Measurements from ENCODE around the gene MID1IP1.

Gene MID1IP1

GRCh38 chrX:38837389-38837788 is 36.1 kb downstream of the MID1IP1 start:
- Histone ChIP-seq H3K18ac (ENCODE audit: low read depth in 1 of 2, low read length in 2 of 2) (no peak overlapping the region), H2BK12ac (ENCODE audit: low read length in 2 of 2) (no peak overlapping the region), H3K27me3 (ENCODE audit: control insufficient read depth in 1 of 2, insufficient read depth in 1 of 2, low read length in 2 of 2) (peaks cover 0 to 5% of the 10 kb centered on the region in 2 experiments), H4K91ac (ENCODE audit: low read length) (no peak overlapping the region), H4K8ac (ENCODE audit: low read length) (no peak overlapping the region), H3K4ac (ENCODE audit: low read depth in 1 of 2, low read length in 2 of 2) (no peak overlapping the region), H3K9ac (ENCODE audit: low read length) (no peak overlapping the region), H3K4me1 (ENCODE audit: control insufficient read depth, insufficient read depth, low read depth, low read length) (no peaks in the 10 kb centered on the region), H3K9me3 (ENCODE audit: control insufficient read depth, low read length) (no peaks in the 10 kb centered on the region), H3K36me3 (ENCODE audit: control insufficient read depth in 1 of 2, insufficient read depth in 2 of 2, low read depth in 1 of 2, low read length in 2 of 2) (no peaks in the 10 kb centered on the region), H3K79me1 (replicated peaks; ENCODE audit: low read length, poor library complexity, severe bottlenecking) (no peaks in the 10 kb centered on the region), H3K14ac (ENCODE audit: low read length in 2 of 2) (no peak overlapping the region), H2BK15ac (ENCODE audit: low read depth, poor library complexity, severe bottlenecking) (no peak overlapping the region), H2BK5ac (ENCODE audit: low read depth, low read length, poor library complexity, severe bottlenecking) (no peak overlapping the region), H2AFZ (ENCODE audit: low read depth, low read length) (no peak overlapping the region), H3K23ac (ENCODE audit: low read length in 2 of 2) (no peak overlapping the region), H2BK120ac (ENCODE audit: low read depth, low read length) (no peak overlapping the region), H3K4me2 (ENCODE audit: low read length, poor library complexity, severe bottlenecking) (no peak overlapping the region), H3K4me3 (ENCODE audit: insufficient read depth in 1 of 2, low read depth in 1 of 2, low read length in 2 of 2) (no peak overlapping the region), H3K27ac (ENCODE audit: low read length, poor library complexity, severe bottlenecking) (no peak overlapping the region), H2AK5ac (ENCODE audit: low read length, severe bottlenecking) (no peak overlapping the region)
- 100% methylated on average over 1 of the region's 2 CpGs for WGBS
- no peak for DNase-seq

DNA sequence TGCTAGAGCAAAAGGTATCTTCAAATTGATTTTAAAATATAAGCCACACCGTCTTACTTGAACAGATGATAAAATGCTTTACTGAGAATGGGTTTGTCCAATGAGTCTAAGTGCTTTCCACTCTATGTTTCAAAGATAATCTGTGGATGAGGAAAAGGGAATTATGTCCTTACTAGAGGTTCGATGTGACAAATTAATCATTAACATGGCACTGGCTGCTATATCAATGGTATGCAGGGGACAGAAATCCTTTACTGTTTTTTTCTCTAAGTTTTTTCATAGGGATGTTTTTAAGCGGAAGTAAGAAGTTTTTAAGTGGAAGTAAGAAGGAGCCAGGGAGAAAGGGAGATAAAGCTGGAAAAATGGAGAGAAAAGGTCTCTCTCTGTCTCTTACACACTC is 38.0 kb downstream of the MID1IP1 start:
- H3K23ac ChIP-seq (ENCODE audit: low read length in 2 of 2): no peak overlapping the region
- H2BK15ac ChIP-seq (ENCODE audit: low read depth, poor library complexity, severe bottlenecking): no peak overlapping the region
- no peak overlapping the region for H2BK120ac ChIP-seq (ENCODE audit: low read depth, low read length)
- no peak overlapping the region for H4K8ac ChIP-seq (ENCODE audit: low read length)
- no peaks in the 10 kb centered on the region for H3K4me1 ChIP-seq (ENCODE audit: control insufficient read depth, insufficient read depth, low read depth, low read length)
- H3K4me2 ChIP-seq (ENCODE audit: low read length, poor library complexity, severe bottlenecking): no peak overlapping the region
- H2AK5ac ChIP-seq (ENCODE audit: low read length, severe bottlenecking): no peak overlapping the region
- no peak overlapping the region for H3K14ac ChIP-seq (ENCODE audit: low read length in 2 of 2)
- peaks cover 0 to 5% of the 10 kb centered on the region in 2 experiments for H3K27me3 ChIP-seq (ENCODE audit: control insufficient read depth in 1 of 2, insufficient read depth in 1 of 2, low read length in 2 of 2)
- no peak overlapping the region for H3K27ac ChIP-seq (ENCODE audit: low read length, poor library complexity, severe bottlenecking)
- no peak overlapping the region for H4K91ac ChIP-seq (ENCODE audit: low read length)
- H3K79me1 ChIP-seq (replicated peaks; ENCODE audit: low read length, poor library complexity, severe bottlenecking): no peaks in the 10 kb centered on the region
- no peak for DNase-seq
- no peak overlapping the region for H3K4ac ChIP-seq (ENCODE audit: low read depth in 1 of 2, low read length in 2 of 2)
- H3K9me3 ChIP-seq (ENCODE audit: control insufficient read depth, low read length): no peaks in the 10 kb centered on the region
- no peaks in the 10 kb centered on the region for H3K36me3 ChIP-seq (ENCODE audit: control insufficient read depth in 1 of 2, insufficient read depth in 2 of 2, low read depth in 1 of 2, low read length in 2 of 2)
- H3K9ac ChIP-seq (ENCODE audit: low read length): no peak overlapping the region
- no peak overlapping the region for H2BK12ac ChIP-seq (ENCODE audit: low read length in 2 of 2)
- no peak overlapping the region for H2BK5ac ChIP-seq (ENCODE audit: low read depth, low read length, poor library complexity, severe bottlenecking)
- 89% methylated on average over 2 of the region's 3 CpGs for WGBS
- no peak overlapping the region for H3K18ac ChIP-seq (ENCODE audit: low read depth in 1 of 2, low read length in 2 of 2)
- no peak overlapping the region for H3K4me3 ChIP-seq (ENCODE audit: insufficient read depth in 1 of 2, low read depth in 1 of 2, low read length in 2 of 2)
- no peak overlapping the region for H2AFZ ChIP-seq (ENCODE audit: low read depth, low read length)

GRCh38 chrX:38839944-38840343 is 38.7 kb downstream of the MID1IP1 start:
- Histone ChIP-seq H3K23ac (ENCODE audit: low read length in 2 of 2) (no peak overlapping the region), H3K36me3 (ENCODE audit: control insufficient read depth in 1 of 2, insufficient read depth in 2 of 2, low read depth in 1 of 2, low read length in 2 of 2) (no peaks in the 10 kb centered on the region), H4K8ac (ENCODE audit: low read length) (no peak overlapping the region), H3K79me1 (replicated peaks; ENCODE audit: low read length, poor library complexity, severe bottlenecking) (no peaks in the 10 kb centered on the region), H3K4me2 (ENCODE audit: low read length, poor library complexity, severe bottlenecking) (no peak overlapping the region), H2BK12ac (ENCODE audit: low read length in 2 of 2) (no peak overlapping the region), H2AK5ac (ENCODE audit: low read length, severe bottlenecking) (no peak overlapping the region), H2BK5ac (ENCODE audit: low read depth, low read length, poor library complexity, severe bottlenecking) (no peak overlapping the region), H3K4ac (ENCODE audit: low read depth in 1 of 2, low read length in 2 of 2) (no peak overlapping the region), H3K4me3 (ENCODE audit: insufficient read depth in 1 of 2, low read depth in 1 of 2, low read length in 2 of 2) (no peak overlapping the region), H2BK120ac (ENCODE audit: low read depth, low read length) (no peak overlapping the region), H3K18ac (ENCODE audit: low read depth in 1 of 2, low read length in 2 of 2) (no peak overlapping the region), H3K14ac (ENCODE audit: low read length in 2 of 2) (no peak overlapping the region), H3K9ac (ENCODE audit: low read length) (no peak overlapping the region), H2BK15ac (ENCODE audit: low read depth, poor library complexity, severe bottlenecking) (no peak overlapping the region), H4K91ac (ENCODE audit: low read length) (no peak overlapping the region), H3K27me3 (ENCODE audit: control insufficient read depth in 1 of 2, insufficient read depth in 1 of 2, low read length in 2 of 2) (peaks cover 0 to 5% of the 10 kb centered on the region in 2 experiments), H3K27ac (ENCODE audit: low read length, poor library complexity, severe bottlenecking) (no peak overlapping the region), H3K4me1 (ENCODE audit: control insufficient read depth, insufficient read depth, low read depth, low read length) (no peaks in the 10 kb centered on the region), H3K9me3 (ENCODE audit: control insufficient read depth, low read length) (no peaks in the 10 kb centered on the region), H2AFZ (ENCODE audit: low read depth, low read length) (no peak overlapping the region)
- no peak for DNase-seq
- WGBS: no CpG with 5 or more reads among the region's 1 CpG

DNA sequence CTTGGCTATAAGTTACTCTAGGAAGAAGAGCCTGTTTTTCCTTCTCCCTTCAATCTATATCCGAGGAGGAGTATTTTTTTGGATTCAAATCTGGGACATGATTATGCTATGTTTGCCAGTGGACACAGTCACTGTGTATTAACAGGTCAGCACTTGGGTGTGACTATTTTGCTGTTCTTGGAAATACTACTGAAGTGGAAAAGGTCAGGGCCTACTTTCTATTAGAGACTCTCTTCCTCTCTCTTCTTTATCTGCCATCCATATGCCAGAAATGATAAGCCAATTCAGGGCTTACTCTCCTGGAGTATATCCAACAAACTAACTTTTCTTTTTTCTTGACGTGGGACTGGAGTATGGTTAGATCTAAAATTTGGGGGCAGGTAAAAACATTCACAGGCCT is 40.5 kb downstream of the MID1IP1 start:
- H3K9ac ChIP-seq (ENCODE audit: low read length): no peak overlapping the region
- no peaks in the 10 kb centered on the region for H3K79me1 ChIP-seq (replicated peaks; ENCODE audit: low read length, poor library complexity, severe bottlenecking)
- H3K4ac ChIP-seq (ENCODE audit: low read depth in 1 of 2, low read length in 2 of 2): no peak overlapping the region
- H3K9me3 ChIP-seq (ENCODE audit: control insufficient read depth, low read length): no peaks in the 10 kb centered on the region
- no peak overlapping the region for H3K4me2 ChIP-seq (ENCODE audit: low read length, poor library complexity, severe bottlenecking)
- H3K14ac ChIP-seq (ENCODE audit: low read length in 2 of 2): no peak overlapping the region
- H2BK120ac ChIP-seq (ENCODE audit: low read depth, low read length): no peak overlapping the region
- no peak for DNase-seq
- H3K4me1 ChIP-seq (ENCODE audit: control insufficient read depth, insufficient read depth, low read depth, low read length): no peaks in the 10 kb centered on the region
- no peak overlapping the region for H3K4me3 ChIP-seq (ENCODE audit: insufficient read depth in 1 of 2, low read depth in 1 of 2, low read length in 2 of 2)
- H2BK12ac ChIP-seq (ENCODE audit: low read length in 2 of 2): no peak overlapping the region
- WGBS: no CpG with 5 or more reads among the region's 2 CpGs
- H3K18ac ChIP-seq (ENCODE audit: low read depth in 1 of 2, low read length in 2 of 2): no peak overlapping the region
- H2AFZ ChIP-seq (ENCODE audit: low read depth, low read length): no peak overlapping the region
- H2BK15ac ChIP-seq (ENCODE audit: low read depth, poor library complexity, severe bottlenecking): no peak overlapping the region
- H4K91ac ChIP-seq (ENCODE audit: low read length): no peak overlapping the region
- H4K8ac ChIP-seq (ENCODE audit: low read length): no peak overlapping the region
- H3K36me3 ChIP-seq (ENCODE audit: control insufficient read depth in 1 of 2, insufficient read depth in 2 of 2, low read depth in 1 of 2, low read length in 2 of 2): no peaks in the 10 kb centered on the region
- no peak overlapping the region for H3K23ac ChIP-seq (ENCODE audit: low read length in 2 of 2)
- no peak overlapping the region for H3K27ac ChIP-seq (ENCODE audit: low read length, poor library complexity, severe bottlenecking)
- H3K27me3 ChIP-seq (ENCODE audit: control insufficient read depth in 1 of 2, insufficient read depth in 1 of 2, low read length in 2 of 2): peaks cover 0 to 5% of the 10 kb centered on the region in 2 experiments
- H2BK5ac ChIP-seq (ENCODE audit: low read depth, low read length, poor library complexity, severe bottlenecking): no peak overlapping the region
- H2AK5ac ChIP-seq (ENCODE audit: low read length, severe bottlenecking): no peak overlapping the region

Measured in mesenchymal stem cell (in vitro differentiated cells and primary cell).